22Rv1 (cell line): ENCODE measurements around the gene BSPRY.
A peak's percentile ranks its signal among the peaks of the same experiment; 100 is the strongest.

ENCODE experiments used
- H3K27ac ChIP-seq: fragments of 450-650 bp; 2 replicates; pipeline ENCODE4 v1.5.1; 2017
- ZFX ChIP-seq: fragments of 450-650 bp; IDR thresholded peaks from 2 replicates; pipeline ENCODE4 v1.6.1; 2017; ENCODE audit warnings: antibody characterized with exemption, borderline replicate concordance
- TF ChIP-seq, protein P1 (sequence below): fragments of 450-650 bp; IDR thresholded peaks from 2 replicates; pipeline ENCODE4 v1.5.1; 2017; ENCODE audit warnings: mild to moderate bottlenecking

BSPRY gene

DNA sequence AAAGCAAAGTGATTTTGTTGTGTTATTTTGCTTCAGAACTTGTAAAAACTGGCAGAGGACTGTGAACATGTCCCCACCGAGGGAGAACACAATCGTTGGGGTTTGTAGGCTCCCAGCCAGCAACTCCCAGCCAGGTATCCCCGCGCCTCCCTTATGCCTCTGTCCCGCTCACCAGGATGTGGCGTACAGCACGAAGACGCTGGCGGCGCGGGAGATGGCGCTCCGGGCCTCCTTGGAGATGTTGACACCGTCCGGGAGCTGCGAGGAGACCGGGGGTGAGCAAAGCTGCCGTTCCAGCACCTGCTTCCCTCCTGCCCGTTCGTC lies 60.5 kb downstream of the BSPRY start:
- peak overlapping the region; percentile 98 for H3K27ac ChIP-seq
- no peak for TF ChIP-seq ZFX
- TF ChIP-seq, protein P1, sequence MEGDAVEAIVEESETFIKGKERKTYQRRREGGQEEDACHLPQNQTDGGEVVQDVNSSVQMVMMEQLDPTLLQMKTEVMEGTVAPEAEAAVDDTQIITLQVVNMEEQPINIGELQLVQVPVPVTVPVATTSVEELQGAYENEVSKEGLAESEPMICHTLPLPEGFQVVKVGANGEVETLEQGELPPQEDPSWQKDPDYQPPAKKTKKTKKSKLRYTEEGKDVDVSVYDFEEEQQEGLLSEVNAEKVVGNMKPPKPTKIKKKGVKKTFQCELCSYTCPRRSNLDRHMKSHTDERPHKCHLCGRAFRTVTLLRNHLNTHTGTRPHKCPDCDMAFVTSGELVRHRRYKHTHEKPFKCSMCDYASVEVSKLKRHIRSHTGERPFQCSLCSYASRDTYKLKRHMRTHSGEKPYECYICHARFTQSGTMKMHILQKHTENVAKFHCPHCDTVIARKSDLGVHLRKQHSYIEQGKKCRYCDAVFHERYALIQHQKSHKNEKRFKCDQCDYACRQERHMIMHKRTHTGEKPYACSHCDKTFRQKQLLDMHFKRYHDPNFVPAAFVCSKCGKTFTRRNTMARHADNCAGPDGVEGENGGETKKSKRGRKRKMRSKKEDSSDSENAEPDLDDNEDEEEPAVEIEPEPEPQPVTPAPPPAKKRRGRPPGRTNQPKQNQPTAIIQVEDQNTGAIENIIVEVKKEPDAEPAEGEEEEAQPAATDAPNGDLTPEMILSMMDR = no peak

DNA sequence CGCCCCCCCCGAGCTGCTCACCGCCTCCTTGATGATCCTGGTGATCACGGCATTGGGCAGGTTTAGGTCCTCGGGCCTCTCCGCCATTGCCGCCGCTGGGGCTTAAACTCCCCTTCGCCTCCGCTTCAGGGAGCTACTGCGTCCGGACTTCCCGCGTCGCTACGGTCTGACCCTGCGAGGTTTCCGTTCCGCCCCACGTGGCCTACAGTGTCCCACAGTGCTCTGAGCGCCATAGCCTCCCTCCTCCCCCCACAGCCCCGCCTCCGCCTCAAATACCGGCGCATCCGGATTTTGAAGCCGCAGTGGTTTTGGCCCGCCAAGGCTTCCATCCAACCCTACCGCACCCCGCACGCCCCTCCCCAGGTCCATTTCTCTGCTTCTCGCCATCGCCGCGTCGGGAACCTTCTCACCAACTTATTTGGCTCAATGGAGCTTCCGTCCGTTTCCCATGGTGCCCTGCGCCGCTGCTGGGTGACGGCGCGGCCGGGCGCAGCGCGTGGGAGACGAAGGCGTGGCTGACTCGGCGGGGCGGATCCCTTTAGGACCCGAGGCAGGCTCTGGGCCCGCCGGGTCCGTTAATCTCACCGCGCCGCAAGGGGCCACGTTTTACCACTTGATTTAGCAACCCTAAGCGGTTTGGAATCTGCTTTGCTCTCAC lies 61.0 kb downstream of the BSPRY start, which contains the start of the genes C9orf43 and POLE3:
C9orf43 (plus strand) TSS at position 541 of the 658 bp plus-strand sequence. CDS start 2,747 bp downstream, outside the sequence.
POLE3 (minus strand) TSS at position 469 of the 658 bp plus-strand sequence; CDS start at position 87, 382 bp downstream.
- TF ChIP-seq, protein P1 = no peak
- no peak for TF ChIP-seq ZFX
- peak within 1 kb of the TSS; percentile 98 for H3K27ac ChIP-seq

DNA sequence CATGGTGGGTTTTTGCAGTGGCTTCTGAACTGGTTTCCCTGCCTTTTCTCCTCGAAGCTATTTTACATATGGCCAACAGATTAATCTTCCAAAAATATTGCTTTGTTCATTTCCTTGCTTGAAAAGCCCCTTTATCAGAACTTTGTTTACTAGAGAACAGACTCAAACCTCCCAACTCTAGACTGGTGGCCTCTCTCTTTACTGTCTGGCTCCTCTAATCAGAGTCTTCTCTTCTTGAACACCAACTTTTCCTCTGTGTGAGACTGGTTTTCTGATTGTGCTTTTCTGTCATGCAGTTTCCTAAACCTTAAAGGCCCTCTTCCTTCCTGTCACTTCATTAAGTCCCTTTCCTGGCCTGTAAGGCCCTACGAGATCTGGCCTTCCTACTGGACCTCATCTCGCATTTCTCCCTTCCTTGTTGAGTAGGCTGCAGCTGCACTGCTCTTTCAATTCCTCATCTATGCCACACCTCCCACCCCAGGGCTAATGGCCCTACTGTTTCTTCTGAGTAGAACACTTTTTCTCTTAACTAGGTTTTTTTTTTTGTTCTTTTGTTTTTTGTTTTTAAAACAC lies 66.9 kb downstream of the BSPRY start:
- TF ChIP-seq, protein P1 = no peak
- TF ChIP-seq ZFX = no peak
- H3K27ac ChIP-seq = no peak overlapping the region

DNA sequence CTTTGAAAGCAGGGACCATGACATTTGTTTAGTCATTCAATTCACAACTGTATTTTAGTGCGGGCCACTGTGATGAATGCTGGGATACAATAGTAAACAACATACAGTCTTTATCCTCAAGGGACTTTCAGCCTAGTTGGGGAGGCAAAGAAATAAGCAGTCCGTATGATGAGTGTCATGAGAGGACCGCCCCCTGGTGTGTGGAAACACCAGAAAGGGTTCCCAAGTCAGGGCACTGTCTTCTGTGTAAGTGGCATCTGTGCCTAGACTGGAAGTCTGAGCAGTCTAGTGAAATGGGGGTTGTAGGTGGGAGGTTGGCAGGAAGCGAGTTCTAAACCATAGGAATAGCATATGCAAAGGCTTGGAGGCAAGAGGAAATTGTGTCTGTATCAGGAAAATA lies 68.0 kb downstream of the BSPRY start:
- H3K27ac ChIP-seq = no peak overlapping the region
- no peak for TF ChIP-seq ZFX
- TF ChIP-seq, protein P1 = no peak
